GM13976 (cell line): ENCODE measurements around the gene IRF9.

ENCODE experiments used
- DNase-seq: peaks from one replicate; pipeline ENCODE4 v3.0.0; 2012; ENCODE audit warnings: low spot score
- CTCF ChIP-seq: IDR thresholded peaks from 2 replicates; pipeline ENCODE4 v1.5.1; 2012; ENCODE audit warnings: borderline replicate concordance, mild to moderate bottlenecking; ENCODE audit not compliant: insufficient read depth; ENCODE audit errors: extremely low read depth, missing control alignments, control extremely low read depth
- in situ Hi-C: fragments of 300-500 bp; cut with MboI; formaldehyde crosslinking; loops from one replicate; pipeline ENCODE4 v1.12.0; 2022; ENCODE audit warnings: low sequenced_read_pairs, mixed read lengths, inconsistent platforms; ENCODE audit not compliant: unreplicated experiment

The IRF9 gene

GRCh38 chr14:24186831-24187538, 25.9 kb downstream of the IRF9 start:
- no peak for TF ChIP-seq CTCF
- in situ Hi-C loops = no loop called here
- DNase-seq = no peak

GRCh38 chr14:24187539-24187915, 26.5 kb downstream of the IRF9 start:
- TF ChIP-seq CTCF = no peak
- in situ Hi-C loops = no loop called here

GRCh38 chr14:24188251-24189058, 27.4 kb downstream of the IRF9 start, which contains the start of gene IPO4:
TSS of gene IPO4 (minus strand) at chr14:24188816. CDS start at chr14:24188787, 29 bp downstream.
- TF ChIP-seq CTCF = no peak
- in situ Hi-C loops = no loop called here
- DNase-seq = peak; percentile 99

More at GRCh38 chr14:24187539-24187915, 26.5 kb downstream of the IRF9 start:
- no peak for DNase-seq

GRCh38 chr14:24189059-24189375, 28.0 kb downstream of the IRF9 start:
- in situ Hi-C loops = no loop called here
- no peak for DNase-seq
- no peak for TF ChIP-seq CTCF

- TF ChIP-seq CTCF = no peak
- DNase-seq = no peak
- in situ Hi-C loops = no loop called here
Measured at GRCh38 chr14:24189460-24189859, 28.4 kb downstream of the IRF9 start.

- in situ Hi-C loops = no loop called here
- no peak for DNase-seq
- no peak for TF ChIP-seq CTCF
Measured at GRCh38 chr14:24190416-24190815, 29.4 kb downstream of the IRF9 start.
